Frontal cortex (tissue), 4 donors: Measurements from ENCODE around the gene VSTM4. TPM values are rescaled to one million over a fixed set of nuclear protein-coding genes. Genes with fewer than 3 reads are reported as not detected.

Source experiments
- DNase-seq, 2 donors: peaks; one replicate each; pipeline ENCODE4 v3.0.0; 2012; ENCODE audit warnings: low spot score in 2 of 2
- FAIRE-seq: peaks from 2 replicates; lab custom pipeline; 2012; peaks lifted over from hg19 to GRCh38; lab: Jason Lieb, UNC
- total RNA-seq: library from RNA; depleted of rRNA; stranded (reverse); fragments of >200 nt; gene quantifications from one replicate; pipeline ENCODE4 v1.2.3, GENCODE V29; 2014
- donor health status: control.
- donor health status: control.
- donor health status: control.

VSTM4 gene
- total RNA-seq, 1 donor from 2014 or later: 2.4 TPM

DNA sequence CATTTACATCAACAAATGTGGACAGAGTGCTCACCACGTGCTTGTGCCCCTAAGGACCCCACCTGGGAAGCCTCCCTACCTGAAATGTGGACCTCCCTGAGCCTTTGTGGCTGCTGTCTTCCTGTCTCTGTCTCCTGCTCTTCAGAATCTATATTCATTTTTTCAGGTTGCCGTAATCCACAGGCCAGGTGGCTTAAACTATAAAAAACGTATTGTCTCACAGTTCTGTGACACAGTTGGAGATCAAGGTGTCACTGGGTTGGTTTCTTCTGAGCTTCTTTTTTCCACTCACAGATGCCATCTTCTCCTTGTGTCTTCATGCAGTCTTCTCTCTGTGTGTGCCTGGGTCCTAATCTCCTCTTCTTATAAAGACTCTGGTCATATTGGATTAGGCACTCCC lies 5.6 kb upstream of the VSTM4 start:
- DNase-seq: no peak
- FAIRE-seq: no peak

DNA sequence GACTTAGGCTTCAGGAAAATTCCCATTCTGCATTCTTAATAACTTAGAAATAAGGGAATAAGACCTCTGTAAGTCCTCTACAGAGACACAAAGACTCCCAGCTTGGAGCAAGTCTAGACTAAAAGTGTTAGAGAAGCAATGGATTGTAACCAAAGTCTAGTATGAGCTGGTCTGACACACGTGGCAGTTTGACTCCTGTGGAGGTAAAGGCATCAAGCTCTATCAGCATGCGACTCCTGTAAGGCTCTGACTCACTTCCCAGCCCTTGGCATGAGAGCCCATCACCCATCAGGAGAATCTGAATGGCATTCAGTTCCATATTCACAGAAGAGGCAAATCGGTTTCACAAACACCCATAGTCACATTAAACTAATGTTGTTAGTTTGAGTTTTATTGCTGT lies 4.4 kb upstream of the VSTM4 start:
- no peak for FAIRE-seq
- DNase-seq: no peak

DNA sequence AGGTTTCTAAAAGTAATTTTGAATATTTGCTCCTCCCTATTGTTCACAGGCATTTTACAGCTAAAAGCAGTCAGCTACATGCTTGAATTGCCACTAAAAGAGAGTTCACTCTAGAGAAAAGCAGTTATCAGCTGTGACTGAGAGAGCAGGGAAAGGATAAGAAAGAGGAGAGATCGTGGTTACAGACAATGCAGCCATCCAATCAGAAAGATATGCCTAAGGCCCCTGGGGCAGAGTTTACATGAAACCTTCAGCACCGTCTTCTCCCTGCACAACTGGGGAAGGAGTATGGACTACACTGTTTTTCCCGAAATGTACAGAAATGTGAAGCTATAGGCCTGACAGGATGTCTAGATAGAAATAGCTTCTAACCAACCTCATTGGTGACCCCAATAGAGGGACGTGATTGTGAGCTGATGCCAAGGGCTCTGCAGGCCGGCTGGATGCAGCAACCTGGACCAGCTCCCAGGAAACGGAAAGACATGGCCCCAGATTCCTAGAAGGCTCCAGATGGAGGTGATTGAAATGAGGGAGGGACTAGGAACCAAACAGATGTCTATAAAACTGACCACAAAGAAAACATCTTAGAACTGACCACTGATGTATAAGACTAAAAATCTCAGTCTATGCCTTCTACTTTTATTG lies 3.2 kb upstream of the VSTM4 start:
- no peak for DNase-seq

DNA sequence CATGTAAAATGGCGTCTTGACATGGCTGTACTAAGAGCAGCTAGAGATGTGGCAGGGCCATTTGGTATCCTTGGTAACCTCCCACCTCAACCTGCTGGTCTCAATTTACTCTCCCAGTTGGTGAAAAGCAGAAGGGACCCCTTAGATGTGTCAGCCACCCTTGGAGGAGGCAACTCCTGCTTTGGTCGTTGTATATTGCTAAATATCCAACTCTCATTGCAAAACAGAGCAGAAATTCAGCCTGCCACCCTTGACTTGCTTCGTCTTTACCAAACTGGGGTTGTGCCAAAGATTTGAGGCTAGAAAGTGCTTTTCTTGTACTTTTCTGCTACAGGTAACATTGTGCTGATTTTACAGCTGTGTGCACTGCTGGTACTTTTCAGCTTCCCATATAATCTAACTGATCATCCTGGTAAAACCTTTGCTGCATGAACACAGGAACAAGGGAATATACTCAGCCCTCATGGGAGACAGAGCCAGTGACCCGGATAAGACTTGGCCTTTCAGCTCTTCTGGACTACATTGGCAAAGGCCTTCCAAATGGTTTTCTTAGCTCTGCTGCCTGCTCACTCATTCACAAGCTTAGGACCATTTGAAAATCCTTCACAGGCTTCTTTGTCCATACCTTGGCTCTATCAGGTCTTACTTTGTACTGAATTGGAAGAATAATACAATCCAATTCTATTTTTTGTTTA lies 2.2 kb upstream of the VSTM4 start:
- DNase-seq: no peak
- FAIRE-seq: no peak

More for the DNA sequence above, 3.2 kb upstream of the VSTM4 start:
- FAIRE-seq: no peak

DNA sequence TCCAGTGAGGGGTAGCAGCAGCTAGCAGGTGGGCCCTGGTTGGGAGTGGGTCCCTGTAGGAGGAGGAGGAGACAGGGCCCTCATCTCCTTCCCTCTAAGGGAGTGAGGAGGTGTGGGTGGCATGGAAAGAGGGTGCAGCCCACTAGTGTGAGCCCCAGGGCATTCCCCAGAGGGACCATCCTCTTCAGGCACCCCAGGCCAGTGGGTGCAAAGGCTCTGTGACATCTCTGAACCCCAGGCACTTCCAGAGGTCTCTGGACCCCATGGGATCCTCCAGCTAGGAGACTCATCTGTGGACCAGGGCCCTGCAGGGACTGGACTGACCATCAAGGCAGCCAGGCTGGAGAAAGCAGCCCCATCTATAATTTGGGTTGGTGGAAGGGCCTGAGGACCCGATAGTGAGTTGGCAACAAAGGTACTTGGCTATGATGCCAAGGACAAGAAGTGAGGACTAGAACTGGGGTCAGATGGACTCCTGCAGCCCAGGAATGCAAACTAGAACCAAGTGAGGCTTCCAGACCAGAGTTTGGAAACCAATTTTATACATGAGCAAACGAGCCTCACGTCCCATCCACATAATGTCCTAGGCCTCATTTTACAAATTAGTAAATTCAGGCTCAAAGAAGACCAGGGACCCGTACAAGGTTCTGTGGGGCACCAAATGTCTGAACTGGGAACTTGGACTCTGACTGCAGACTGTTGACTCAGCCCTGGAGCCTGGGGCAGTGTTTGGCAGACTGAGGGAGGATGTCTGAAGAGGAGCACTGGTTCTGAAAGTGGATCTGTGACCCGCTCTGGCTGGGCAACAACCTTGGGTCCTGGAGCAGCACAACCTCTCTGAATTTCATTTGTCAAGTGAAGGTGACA lies 1.4 kb upstream of the VSTM4 start:
- no peak for FAIRE-seq
- no peak for DNase-seq

GRCh38 chr10:49115796-49116508 lies 630 bp upstream of the VSTM4 start:
- DNase-seq: no peak
- no peak for FAIRE-seq

DNA sequence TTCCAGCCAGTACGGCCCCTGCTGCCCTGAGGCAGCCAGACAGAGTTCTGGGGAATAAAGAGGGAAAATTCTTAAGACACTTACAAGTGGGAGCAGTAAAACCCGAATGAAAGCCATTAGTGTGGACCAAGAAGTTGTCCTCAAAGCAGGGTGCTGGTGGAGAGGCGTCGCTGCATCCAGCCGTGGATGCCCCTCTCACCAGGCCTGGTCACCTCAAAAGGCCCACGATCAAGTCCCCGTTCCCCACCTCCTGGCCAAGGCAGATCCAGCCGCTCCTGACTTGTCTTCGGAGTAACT lies 656 bp downstream of the VSTM4 start:
- no peak for FAIRE-seq
- DNase-seq: no peak

GRCh38 chr10:49113741-49114141 lies 1.6 kb downstream of the VSTM4 start:
- FAIRE-seq: no peak
- no peak for DNase-seq

GRCh38 chr10:49112851-49113250 lies 2.5 kb downstream of the VSTM4 start:
- FAIRE-seq (no peak), DNase-seq (no peak)

DNA sequence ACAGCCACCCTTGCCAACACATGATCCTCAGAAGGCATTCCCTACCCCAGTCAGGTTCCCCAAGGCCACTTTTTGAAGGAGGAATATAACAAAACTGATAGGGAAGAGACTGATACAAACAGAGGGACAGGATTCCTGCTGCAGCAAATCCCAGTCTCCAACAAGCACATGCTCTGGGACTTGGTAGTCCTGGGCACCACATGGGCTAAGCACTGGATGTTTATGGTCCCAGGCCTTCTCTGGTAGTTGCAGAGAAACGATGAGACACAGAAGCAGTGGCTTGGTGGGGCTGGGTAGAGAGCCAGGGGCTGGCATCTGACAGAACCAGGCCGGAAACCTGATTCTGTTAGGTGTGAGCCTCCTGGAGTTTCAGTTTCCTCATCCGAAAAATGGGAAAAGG lies 3.2 kb downstream of the VSTM4 start:
- no peak for FAIRE-seq
- no peak for DNase-seq

GRCh38 chr10:49111320-49111698 lies 4.0 kb downstream of the VSTM4 start:
- no peak for DNase-seq
- FAIRE-seq: no peak

DNA sequence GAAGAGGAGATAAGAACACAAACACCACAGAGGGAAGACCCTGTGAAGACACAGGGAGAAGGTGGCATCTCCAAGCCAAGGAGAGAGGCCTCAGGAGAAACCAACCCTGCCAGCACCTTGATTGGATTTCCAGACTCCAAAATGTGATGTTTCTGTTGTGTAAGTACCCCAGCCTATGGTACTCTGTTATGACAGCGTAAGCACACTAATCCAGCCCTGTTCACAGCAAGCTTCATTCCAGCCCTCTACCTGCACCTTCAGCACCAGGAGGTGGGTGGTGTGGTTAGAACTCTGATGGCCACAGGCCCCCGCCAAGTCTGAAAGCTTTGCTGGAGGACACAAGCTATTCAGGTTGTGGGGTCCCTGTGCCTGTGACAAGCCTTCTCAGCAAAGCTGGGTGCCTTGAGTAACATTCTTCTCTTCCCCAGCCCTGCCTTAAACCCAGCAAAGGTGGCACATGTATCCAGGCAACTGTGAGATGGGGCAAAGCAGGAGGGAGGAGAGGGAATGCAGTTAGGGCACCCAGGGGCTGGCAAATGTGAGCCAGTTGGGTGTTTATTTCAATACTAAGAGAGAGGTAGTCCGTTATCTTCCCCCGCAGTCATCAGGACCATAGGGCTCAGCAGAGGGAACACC lies 4.5 kb downstream of the VSTM4 start:
- no peak for DNase-seq
- FAIRE-seq: no peak

GRCh38 chr10:49109669-49110340 lies 5.5 kb downstream of the VSTM4 start:
- DNase-seq: peak in 1 of 2 donors; percentile 52

GRCh38 chr10:49108656-49109055 lies 6.7 kb downstream of the VSTM4 start:
- FAIRE-seq (no peak), DNase-seq (no peak)

More at GRCh38 chr10:49109669-49110340, 5.5 kb downstream of the VSTM4 start:
- FAIRE-seq: no peak

GRCh38 chr10:49107887-49108267 lies 7.4 kb downstream of the VSTM4 start:
- no peak for FAIRE-seq
- DNase-seq: no peak

- FAIRE-seq (no peak), DNase-seq (no peak)
These were observed 8.0 kb downstream of the VSTM4 start for GRCh38 chr10:49107111-49107886.

DNA sequence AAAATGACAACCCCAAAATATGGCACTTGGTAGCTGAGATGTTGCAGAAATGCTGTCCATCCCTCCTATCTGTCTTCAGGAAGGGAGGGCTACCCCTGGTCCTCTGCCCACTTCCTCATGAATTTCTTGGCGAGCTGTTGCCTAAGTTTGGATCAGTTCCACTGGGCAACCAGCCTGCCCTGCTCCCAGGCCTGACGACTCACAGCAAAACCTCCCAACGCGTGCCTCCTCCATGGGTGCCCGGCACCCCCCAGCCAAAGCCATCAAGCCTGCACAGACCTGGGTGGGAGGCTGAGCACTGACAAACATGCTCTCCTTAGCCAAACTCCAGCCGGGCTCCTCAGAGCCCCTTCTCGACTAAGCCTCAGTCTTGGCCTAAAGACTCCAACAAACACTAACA lies 8.9 kb downstream of the VSTM4 start:
- FAIRE-seq (no peak), DNase-seq (peak in 1 of 2 donors; percentile 60)

- DNase-seq (no peak), FAIRE-seq (no peak)
These were observed 10.2 kb downstream of the VSTM4 start for GRCh38 chr10:49105076-49105475.

DNA sequence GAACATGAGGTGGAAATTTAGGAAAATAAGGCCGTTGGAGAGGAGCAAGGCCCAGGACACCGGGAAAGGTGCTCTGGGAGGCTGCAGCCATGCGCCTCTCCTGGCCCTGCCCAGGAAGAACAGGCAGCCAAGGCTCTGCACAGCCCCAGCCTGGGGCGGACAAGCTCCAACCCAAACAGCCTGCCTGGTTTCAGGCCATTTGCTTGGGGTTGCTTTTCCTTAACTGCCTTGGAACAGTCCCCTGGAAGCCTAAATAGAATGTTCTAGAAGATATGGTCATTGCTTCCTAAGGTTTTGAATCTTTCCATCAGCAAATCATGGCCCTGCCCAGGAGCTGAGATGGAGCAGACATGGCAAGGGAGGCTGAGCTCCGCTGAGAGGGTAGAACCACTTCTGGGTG lies 11.0 kb downstream of the VSTM4 start:
- DNase-seq (no peak), FAIRE-seq (no peak)
